Measurements from ENCODE around the gene MADD.

Gene MADD

GRCh38 chr11:47342036-47342803 is 72.3 kb downstream of the MADD start:
- DNase-seq: no peak

DNA sequence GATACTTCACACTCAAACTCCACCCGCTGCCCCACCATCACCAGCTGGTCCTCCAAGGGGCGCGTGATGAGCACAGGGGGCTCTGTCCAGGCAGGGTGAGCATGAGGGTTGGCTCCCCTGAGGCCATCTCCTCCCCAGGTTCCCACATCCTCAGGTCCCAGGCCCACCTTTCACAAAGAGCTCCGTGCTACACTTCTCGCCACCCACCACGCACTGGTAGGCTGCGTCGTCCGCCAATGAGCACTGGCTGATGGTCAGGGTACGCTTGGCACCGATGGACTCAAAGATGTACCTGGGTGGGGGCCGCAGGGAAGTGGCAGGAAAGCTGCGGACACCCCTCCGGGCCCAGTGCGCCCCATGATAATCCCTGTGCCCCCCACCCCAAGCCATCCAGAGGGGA is 72.9 kb downstream of the MADD start:
- no peak for DNase-seq

DNA sequence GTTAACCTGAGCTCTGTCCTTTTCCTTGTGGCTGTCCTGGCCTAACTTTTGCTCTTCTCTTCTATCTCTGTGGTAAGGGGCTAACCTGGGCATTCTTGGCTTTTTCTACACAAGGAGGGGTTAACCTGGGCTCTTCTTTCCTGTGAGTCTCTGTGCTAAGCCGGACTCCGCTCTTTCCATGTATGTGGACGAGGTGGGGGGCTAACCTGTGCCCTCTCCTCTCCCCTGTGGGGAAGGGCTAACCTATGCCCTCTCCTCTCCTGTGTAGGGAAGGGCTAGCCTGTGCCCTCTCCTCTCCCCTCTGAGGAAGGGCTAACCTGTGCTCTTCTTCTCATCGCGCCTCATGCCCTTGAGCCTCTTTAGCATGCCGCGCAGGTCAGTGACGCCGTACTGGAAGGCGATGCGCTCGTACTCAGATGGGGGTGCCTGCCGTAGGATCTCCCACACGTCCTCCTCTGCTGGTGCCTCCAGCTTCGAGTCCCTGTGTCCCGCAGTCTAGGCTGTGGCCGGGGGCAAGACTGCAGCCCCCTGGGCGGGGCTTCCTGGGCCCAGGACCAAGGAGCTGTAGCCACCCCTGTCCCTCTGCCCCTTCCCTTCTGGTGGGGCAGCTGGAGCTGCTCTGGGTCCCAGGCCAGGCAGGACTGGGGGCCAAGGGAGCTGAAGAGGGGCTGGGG is 76.1 kb downstream of the MADD start:
- DNase-seq: no peak

DNA sequence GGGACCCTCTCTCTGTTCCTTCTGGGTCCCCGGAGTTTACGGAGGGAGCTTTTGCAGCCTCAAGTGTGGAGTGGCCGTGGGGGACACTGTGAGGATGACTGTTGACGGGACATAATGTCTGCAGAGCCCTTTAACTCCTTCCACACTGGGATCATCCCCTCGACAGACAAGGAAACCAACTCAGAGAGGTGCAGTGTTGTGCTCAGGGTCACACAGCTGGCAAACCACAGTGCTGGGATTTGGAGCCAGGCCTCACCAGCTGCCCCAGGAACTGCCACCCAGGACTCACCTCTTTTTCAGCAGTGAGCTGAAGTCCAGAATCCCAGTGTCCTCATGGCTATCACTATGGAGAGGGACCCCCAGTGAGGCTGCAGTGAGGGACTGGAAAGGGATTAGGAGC is 77.2 kb downstream of the MADD start:
- no peak for DNase-seq

DNA sequence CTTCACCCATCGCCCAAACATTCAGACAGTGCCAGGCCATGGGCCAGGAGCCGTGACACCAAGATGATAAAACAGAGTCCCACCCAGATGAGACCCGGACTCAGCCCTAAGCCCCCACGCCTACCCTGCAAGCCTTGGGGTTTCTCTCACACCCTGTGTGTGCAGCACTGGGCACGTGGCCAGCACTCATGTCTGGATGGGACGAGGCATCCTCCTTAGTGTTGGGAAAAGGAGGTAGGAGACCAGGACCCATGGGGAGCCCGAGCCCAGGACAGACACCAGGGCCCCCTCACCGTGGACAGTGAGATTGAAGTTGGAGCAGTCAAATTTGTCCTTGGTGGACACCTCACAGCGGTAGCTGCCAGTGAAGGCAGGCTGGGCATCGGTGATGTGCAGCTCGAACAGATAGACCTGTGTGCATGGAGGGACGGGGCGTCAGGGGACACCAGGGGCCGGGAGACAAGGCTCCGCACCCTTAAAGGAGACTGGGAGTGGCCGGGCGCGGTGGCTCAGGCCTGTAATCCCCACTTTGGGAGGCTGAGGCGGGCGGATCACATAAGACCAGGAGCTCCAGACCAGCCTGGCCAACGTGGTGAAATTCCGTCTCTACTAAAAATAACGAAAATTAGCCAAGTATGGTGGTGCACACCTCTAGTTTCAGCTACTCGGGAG is 78.3 kb downstream of the MADD start:
- DNase-seq: no peak

DNA sequence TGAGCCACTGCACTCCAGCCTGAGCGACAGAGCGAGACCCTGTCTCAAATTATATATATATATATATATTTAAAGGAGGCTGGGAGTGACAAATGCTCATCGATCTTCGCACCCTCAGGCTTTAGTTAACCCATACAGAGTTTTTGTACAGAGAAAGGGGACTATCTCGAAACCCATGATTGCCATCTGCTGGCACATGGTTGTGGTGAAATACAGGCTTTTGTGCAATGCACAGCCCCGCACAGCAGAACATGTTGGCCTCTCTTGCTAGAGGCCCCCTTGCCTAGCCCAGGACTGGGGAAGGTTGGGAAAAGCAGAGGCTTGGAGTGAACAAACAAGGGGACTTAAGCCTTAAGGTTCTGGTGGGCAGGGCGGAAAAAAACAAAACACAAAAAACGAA is 78.9 kb downstream of the MADD start:
- no peak for DNase-seq

DNA sequence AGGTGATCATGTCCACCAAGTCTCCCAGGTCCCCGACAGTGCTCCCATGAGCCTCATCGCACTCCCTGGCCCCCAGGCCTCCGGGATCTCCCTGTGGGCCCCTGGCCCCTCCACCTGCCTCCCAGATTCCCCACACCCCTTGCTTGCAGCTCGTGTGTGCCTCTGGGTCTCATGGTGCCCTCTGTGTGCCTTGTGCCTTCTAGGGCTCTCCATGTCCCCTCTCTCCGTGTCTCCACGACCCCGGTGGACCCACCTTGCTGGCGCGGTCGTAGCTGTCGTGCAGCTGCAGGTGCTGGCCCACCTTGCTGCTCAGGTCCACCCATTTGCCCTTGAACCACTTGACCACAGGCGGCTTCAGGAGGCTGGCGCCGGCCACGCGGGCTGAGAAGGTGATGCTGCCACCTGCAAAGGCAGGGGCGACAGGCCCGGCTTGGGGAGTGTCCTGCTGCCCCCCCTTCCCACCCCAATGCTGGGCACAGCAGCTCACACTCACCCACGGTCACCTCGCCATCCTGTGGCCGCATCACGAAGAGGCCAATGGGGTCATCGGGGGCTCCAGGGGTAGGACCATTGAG is 79.7 kb downstream of the MADD start:
- DNase-seq: no peak

- DNase-seq: no peak
These were observed 80.4 kb downstream of the MADD start for GRCh38 chr11:47350315-47350714.

DNA sequence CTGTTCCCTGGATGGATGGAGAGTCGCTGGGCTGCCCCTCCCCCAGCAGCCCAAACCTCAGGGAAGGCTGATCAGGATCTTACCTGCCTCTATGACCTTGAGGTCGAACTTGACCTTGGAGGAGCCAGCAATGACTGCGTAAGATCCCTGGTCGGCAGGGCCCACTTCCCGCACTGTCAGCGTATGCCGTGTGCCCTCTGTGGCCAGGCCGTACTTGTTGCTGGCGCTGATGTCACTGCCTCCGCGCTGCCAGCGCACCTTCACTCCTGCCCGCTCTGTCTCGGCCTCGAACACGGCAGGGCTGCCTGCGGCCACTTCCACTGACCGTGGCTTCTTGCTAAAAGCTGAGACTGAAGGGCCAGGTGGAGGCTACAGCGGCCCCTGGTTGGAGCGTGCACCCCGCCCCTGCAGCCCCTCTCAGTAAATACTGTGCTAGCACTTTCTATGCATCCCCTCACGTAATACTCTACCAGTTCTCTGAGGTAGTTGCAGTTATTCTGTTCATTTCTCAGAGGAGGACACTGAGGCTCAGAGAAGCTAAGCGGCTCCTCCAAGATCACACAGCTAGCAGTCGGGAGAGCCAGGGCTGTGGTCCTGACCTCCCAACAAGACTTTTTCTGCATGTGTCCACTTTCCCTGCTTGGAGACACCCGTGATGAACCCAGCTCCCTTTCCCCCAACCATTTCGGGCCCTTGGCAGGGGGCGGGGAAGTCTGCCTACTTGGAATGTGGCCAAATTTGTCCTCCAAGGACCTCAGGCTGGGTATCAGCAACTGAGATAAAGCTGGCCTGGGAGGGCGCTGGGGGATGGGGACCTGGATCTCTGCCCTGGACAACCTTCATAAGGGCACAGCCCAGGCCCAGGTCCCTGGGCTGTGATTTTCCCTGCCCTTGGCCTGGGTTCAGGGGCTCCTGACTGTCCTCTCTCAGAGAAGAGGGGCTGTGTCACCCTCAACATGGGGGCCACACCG is 81.5 kb downstream of the MADD start:
- DNase-seq: no peak

DNA sequence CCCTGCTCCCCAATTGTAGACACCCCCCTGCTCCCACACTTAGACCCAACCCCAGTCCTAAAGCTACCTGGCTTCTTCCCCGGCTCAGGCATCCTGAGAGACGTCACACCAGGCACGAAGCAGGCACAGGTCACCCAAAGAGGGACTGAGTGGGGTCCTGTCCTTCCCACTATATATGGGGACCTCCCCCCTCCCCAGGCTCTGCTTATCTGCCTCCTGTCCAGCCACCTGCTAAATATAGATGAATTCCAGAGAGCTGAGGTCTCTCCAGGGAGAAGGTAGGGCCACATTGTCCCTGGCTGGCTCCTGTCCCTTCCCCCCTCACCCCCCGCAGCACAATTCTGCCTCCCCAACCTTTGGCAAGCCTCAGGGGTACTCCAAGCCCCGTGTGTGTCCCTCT is 82.6 kb downstream of the MADD start, which contains the start of gene MYBPC3:
TSS of gene MYBPC3 (minus strand) at position 147 of the 400 bp plus-strand sequence. CDS start at position 92, 55 bp downstream.
- no peak for DNase-seq

- no peak for DNase-seq
These were observed 84.2 kb downstream of the MADD start for GRCh38 chr11:47353978-47354774.

GRCh38 chr11:47354913-47355282 is 85.0 kb downstream of the MADD start:
- DNase-seq: no peak

- DNase-seq: no peak
These were observed 85.6 kb downstream of the MADD start for GRCh38 chr11:47355283-47356128.

- no peak for DNase-seq
These were observed 86.4 kb downstream of the MADD start for GRCh38 chr11:47356129-47356997.

DNA sequence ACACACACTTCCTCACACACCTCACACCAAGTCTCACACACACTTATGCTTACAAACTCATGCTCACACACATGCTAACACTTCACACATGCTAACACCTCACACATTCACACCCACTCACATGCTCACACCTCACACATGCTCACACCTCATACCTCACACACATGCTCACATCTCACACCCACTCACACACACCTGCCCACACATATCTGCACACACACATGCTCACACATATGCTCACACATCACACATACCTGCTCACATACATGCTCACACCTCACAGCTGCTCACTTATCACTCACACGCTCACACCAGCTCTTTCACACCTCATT is 87.0 kb downstream of the MADD start:
- DNase-seq: no peak

DNA sequence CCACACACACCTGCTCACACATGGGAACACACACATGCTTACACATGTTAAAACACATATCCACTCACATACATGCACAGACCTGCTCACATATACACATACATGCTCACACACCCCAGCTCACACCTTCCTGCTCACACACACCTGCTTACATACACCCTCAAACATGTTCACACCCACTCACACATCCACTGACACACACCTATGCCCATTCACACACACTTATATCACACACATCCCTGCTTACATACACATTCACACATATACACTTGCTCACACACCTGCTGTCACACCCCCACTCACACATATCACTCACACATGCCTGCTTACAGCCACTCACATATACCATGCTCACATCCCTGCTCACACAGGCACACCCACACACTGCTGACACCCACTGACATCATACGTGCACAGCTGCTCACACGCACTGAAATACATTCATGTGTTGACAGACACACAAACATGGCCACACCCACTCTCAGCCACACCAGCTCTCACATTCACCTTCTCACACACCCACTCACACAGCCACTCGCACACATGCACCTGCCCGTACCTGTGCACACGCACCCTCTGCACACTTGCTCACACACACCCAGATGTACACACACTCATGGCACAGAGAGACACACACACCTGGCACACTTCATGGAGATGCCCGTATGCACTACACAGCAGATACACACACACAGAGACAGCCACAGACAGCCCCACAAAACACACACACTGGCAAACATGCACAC is 88.2 kb downstream of the MADD start:
- DNase-seq: no peak

- DNase-seq: no peak
These were observed 88.8 kb downstream of the MADD start for GRCh38 chr11:47358731-47359051.

GRCh38 chr11:47359162-47359561 is 89.2 kb downstream of the MADD start:
- no peak for DNase-seq

DNA sequence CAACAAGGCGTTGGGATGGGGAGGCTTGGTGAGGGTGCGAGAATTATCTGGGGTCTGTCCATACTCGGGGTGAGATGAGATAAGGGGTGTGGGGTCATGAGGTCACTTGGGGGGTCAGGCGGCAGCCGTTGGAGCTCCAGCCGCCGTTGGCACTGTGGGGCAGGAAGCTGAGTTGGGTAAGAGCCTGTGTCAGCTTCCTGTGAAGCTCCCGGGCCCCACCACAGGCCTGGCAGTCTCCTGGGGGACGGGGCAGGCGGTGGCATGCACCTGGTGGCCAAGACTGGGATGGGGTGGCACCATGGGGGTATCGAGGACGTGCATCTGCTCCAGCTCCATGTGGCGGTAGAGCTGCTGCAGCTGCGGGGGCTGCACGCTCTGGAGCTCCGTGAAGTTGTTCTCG is 89.7 kb downstream of the MADD start:
- DNase-seq: no peak
